ENCODE measurements around the gene DNAH11. TPM values are rescaled to one million over a fixed set of nuclear protein-coding genes. Genes with fewer than 3 reads are reported as not detected.

Gene DNAH11
- total and polyA plus RNA-seq, 2 of the 13 experiments (the other 11 are each of a cell fraction or from before 2014, with no cell fraction given) = not detected

- no peak for TF ChIP-seq ZBTB44 (CRISPR knock-in tag; IDR thresholded peaks at IDR 0.05)
- TF ChIP-seq ZNF850 (CRISPR knock-in tag; conservative IDR thresholded peaks at IDR 0.05) = no peak
- TF ChIP-seq GZF1 (CRISPR knock-in tag; IDR thresholded peaks at IDR 0.05) = no peak
- TF ChIP-seq CENPT (CRISPR knock-in tag; IDR thresholded peaks at IDR 0.05; ENCODE audit: low read depth) = no peak
- TF ChIP-seq BRCA1 (CRISPR knock-in tag; IDR thresholded peaks at IDR 0.05) = no peak
- TF ChIP-seq, protein P1, sequence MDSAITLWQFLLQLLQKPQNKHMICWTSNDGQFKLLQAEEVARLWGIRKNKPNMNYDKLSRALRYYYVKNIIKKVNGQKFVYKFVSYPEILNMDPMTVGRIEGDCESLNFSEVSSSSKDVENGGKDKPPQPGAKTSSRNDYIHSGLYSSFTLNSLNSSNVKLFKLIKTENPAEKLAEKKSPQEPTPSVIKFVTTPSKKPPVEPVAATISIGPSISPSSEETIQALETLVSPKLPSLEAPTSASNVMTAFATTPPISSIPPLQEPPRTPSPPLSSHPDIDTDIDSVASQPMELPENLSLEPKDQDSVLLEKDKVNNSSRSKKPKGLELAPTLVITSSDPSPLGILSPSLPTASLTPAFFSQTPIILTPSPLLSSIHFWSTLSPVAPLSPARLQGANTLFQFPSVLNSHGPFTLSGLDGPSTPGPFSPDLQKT (CRISPR knock-in tag; IDR thresholded peaks at IDR 0.05; ENCODE audit: borderline replicate concordance) = no peak
- no peak for TF ChIP-seq ZNF484 (CRISPR knock-in tag; IDR thresholded peaks at IDR 0.05; ENCODE audit: borderline replicate concordance, low read depth)
- no peak for TF ChIP-seq NFKBIZ (CRISPR knock-in tag; IDR thresholded peaks at IDR 0.05)
- no peak for TF ChIP-seq CHD4 (IDR thresholded peaks at IDR 0.05; ENCODE audit: borderline replicate concordance, low read length)
- TF ChIP-seq, protein P2, sequence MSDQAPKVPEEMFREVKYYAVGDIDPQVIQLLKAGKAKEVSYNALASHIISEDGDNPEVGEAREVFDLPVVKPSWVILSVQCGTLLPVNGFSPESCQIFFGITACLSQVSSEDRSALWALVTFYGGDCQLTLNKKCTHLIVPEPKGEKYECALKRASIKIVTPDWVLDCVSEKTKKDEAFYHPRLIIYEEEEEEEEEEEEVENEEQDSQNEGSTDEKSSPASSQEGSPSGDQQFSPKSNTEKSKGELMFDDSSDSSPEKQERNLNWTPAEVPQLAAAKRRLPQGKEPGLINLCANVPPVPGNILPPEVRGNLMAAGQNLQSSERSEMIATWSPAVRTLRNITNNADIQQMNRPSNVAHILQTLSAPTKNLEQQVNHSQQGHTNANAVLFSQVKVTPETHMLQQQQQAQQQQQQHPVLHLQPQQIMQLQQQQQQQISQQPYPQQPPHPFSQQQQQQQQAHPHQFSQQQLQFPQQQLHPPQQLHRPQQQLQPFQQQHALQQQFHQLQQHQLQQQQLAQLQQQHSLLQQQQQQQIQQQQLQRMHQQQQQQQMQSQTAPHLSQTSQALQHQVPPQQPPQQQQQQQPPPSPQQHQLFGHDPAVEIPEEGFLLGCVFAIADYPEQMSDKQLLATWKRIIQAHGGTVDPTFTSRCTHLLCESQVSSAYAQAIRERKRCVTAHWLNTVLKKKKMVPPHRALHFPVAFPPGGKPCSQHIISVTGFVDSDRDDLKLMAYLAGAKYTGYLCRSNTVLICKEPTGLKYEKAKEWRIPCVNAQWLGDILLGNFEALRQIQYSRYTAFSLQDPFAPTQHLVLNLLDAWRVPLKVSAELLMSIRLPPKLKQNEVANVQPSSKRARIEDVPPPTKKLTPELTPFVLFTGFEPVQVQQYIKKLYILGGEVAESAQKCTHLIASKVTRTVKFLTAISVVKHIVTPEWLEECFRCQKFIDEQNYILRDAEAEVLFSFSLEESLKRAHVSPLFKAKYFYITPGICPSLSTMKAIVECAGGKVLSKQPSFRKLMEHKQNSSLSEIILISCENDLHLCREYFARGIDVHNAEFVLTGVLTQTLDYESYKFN (CRISPR knock-in tag; conservative IDR thresholded peaks at IDR 0.05) = no peak
- no peak for TF ChIP-seq KLF11 (CRISPR knock-in tag; IDR thresholded peaks at IDR 0.05)
- TF ChIP-seq ZNF317 (CRISPR knock-in tag; IDR thresholded peaks at IDR 0.05) = peak; percentile 85
- TF ChIP-seq HOXA7 (CRISPR knock-in tag; IDR thresholded peaks at IDR 0.05) = no peak
- TF ChIP-seq FOXM1 (CRISPR knock-in tag; IDR thresholded peaks at IDR 0.05) = no peak
- TF ChIP-seq ZNF878 (CRISPR knock-in tag; IDR thresholded peaks at IDR 0.05) = no peak
- TF ChIP-seq, protein P3, sequence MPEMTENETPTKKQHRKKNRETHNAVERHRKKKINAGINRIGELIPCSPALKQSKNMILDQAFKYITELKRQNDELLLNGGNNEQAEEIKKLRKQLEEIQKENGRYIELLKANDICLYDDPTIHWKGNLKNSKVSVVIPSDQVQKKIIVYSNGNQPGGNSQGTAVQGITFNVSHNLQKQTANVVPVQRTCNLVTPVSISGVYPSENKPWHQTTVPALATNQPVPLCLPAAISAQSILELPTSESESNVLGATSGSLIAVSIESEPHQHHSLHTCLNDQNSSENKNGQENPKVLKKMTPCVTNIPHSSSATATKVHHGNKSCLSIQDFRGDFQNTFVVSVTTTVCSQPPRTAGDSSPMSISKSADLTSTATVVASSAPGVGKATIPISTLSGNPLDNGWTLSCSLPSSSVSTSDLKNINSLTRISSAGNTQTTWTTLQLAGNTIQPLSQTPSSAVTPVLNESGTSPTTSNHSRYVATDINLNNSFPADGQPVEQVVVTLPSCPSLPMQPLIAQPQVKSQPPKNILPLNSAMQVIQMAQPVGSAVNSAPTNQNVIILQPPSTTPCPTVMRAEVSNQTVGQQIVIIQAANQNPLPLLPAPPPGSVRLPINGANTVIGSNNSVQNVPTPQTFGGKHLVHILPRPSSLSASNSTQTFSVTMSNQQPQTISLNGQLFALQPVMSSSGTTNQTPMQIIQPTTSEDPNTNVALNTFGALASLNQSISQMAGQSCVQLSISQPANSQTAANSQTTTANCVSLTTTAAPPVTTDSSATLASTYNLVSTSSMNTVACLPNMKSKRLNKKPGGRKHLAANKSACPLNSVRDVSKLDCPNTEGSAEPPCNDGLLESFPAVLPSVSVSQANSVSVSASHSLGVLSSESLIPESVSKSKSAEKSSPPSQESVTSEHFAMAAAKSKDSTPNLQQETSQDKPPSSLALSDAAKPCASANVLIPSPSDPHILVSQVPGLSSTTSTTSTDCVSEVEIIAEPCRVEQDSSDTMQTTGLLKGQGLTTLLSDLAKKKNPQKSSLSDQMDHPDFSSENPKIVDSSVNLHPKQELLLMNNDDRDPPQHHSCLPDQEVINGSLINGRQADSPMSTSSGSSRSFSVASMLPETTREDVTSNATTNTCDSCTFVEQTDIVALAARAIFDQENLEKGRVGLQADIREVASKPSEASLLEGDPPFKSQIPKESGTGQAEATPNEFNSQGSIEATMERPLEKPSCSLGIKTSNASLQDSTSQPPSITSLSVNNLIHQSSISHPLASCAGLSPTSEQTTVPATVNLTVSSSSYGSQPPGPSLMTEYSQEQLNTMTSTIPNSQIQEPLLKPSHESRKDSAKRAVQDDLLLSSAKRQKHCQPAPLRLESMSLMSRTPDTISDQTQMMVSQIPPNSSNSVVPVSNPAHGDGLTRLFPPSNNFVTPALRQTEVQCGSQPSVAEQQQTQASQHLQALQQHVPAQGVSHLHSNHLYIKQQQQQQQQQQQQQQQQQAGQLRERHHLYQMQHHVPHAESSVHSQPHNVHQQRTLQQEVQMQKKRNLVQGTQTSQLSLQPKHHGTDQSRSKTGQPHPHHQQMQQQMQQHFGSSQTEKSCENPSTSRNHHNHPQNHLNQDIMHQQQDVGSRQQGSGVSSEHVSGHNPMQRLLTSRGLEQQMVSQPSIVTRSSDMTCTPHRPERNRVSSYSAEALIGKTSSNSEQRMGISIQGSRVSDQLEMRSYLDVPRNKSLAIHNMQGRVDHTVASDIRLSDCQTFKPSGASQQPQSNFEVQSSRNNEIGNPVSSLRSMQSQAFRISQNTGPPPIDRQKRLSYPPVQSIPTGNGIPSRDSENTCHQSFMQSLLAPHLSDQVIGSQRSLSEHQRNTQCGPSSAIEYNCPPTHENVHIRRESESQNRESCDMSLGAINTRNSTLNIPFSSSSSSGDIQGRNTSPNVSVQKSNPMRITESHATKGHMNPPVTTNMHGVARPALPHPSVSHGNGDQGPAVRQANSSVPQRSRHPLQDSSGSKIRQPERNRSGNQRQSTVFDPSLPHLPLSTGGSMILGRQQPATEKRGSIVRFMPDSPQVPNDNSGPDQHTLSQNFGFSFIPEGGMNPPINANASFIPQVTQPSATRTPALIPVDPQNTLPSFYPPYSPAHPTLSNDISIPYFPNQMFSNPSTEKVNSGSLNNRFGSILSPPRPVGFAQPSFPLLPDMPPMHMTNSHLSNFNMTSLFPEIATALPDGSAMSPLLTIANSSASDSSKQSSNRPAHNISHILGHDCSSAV (CRISPR knock-in tag; IDR thresholded peaks at IDR 0.05; ENCODE audit: borderline replicate concordance) = no peak
Observed at GRCh38 chr7:21617916-21618390, 75.1 kb downstream of the DNAH11 start (continued).

Measured in HepG2 (cell line).